Panc1 (cell line): ENCODE measurements around the gene VPS52.
"Not testable (repeated sequence)": the region's sequence is repeated elsewhere in the genome, so short reads cannot be mapped to it uniquely, and the experiment has no call there.

Experiments used
- CTCF ChIP-seq: fragments of 450-650 bp; IDR thresholded peaks from 2 replicates; pipeline ENCODE4 v1.5.1; 2017; ENCODE audit warnings: mild to moderate bottlenecking
- POLR2AphosphoS5 ChIP-seq: IDR thresholded peaks from 2 replicates; pipeline ENCODE4 v1.6.1; 2012; ENCODE audit warnings: mild to moderate bottlenecking, low read depth, low read length, moderate library complexity
- SIN3A ChIP-seq: IDR thresholded peaks from 2 replicates; pipeline ENCODE4 v1.6.1; 2012; ENCODE audit warnings: low read depth, mild to moderate bottlenecking, low read length, moderate library complexity, borderline replicate concordance; ENCODE audit not compliant: insufficient read depth

GRCh38 chr6:33285214-33285613, 13.5 kb upstream of the VPS52 start:
- TF ChIP-seq POLR2AphosphoS5, CTCF, SIN3A: not testable (repeated sequence)
